ENCODE data around the gene MYO7A.

The MYO7A gene

DNA sequence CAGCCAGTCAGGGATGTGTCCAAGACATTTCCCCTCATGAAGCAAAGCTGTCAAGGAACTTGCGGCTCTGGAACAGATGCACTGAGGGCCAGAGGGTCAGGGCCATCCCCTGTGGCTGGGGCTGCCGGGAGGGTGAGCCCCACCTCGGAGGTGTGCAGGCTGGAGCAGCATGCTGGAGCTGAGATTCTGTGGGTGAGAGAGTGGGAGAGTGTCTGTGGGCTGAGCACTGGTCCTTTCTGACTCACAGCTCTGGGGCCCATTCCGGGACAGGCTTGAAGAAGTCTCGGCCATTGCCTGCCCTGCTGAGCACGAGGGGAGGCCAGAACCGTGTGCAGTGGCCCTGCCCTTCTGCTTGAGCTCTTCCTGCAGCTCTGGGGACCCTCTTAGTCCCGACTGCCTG lies 23.3 kb upstream of the MYO7A start:
- Histone ChIP-seq H3K36me3 (peaks cover 0 to 8% (median 0%) of the 10 kb centered on the region in 11 experiments; a peak in 1 of 22 replicates), H3K4me2 (0 out of 22 replicates have a peak overlapping the region, but pooled peaks of 1 of the 11 experiments have one; percentile 3), H3K27ac (no peak overlapping the region), H3K4me1 (peaks cover 33 to 80% (median 61%) of the 10 kb centered on the region in 10 experiments), H4K20me1 (peaks cover 0 to 41% (median 4%) of the 10 kb centered on the region in 11 experiments; a peak in 8 of 22 replicates), H3K9ac (no peak overlapping the region), H3K27me3 (peaks cover 0 to 3% (median 0%) of the 10 kb centered on the region in 11 experiments; a peak in 1 of 22 replicates), H3K9me3 (replicated peaks in 1 of 11) (peaks cover 0 to 6% (median 0%) of the 10 kb centered on the region in 11 experiments; a peak in 1 of 22 replicates), H3K4me3 (no peak overlapping the region)
- TF ChIP-seq Cebpa-rat (IDR thresholded peaks at IDR 0.05), result no peak

DNA sequence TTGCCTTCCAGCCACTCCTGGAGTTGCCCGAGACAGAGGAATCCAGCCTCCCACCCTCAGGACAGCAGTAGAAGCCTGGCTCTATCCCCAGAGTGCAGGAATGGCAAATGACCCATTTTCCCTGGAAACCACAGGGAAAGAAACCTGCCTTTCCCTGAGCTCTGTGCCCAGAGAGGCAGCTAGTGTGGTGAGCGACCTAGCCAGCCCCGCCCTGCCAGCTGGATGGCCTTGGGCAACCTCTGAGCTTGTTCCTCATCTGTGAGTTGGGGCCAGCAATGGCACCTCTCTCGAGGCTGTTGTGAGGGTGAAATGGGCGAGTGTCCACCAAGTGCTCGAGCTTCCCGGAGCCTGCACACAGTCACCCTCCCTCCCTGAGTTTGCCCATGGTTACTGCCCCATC lies 21.7 kb upstream of the MYO7A start:
- Histone ChIP-seq H3K4me1 (peaks cover 41 to 95% (median 75%) of the 10 kb centered on the region in 10 experiments), H3K27ac (0 out of 22 replicates have a peak overlapping the region, but pooled peaks of 1 of the 11 experiments have one; percentile 23), H3K9me3 (replicated peaks in 1 of 11) (no peaks in the 10 kb centered on the region), H3K4me3 (no peak overlapping the region), H3K9ac (no peak overlapping the region), H4K20me1 (peaks cover 0 to 47% (median 5%) of the 10 kb centered on the region in 11 experiments; a peak in 8 of 22 replicates), H3K27me3 (peaks cover 0 to 3% (median 0%) of the 10 kb centered on the region in 11 experiments; a peak in 1 of 22 replicates), H3K4me2 (peak overlapping the region; percentile 39 to 92 (median 79)), H3K36me3 (peaks cover 0 to 8% (median 0%) of the 10 kb centered on the region in 11 experiments; a peak in 1 of 22 replicates)
- TF ChIP-seq Cebpa-rat (IDR thresholded peaks at IDR 0.05), result no peak

GRCh38 chr11:77106759-77107158 lies 21.3 kb upstream of the MYO7A start:
- no peak for TF ChIP-seq Cebpa-rat (IDR thresholded peaks at IDR 0.05)
- Histone ChIP-seq H3K36me3 (peaks cover 0 to 8% (median 0%) of the 10 kb centered on the region in 11 experiments; a peak in 1 of 22 replicates), H3K9ac (peak overlapping the region in 3 of 11 experiments; percentile 15 to 39 (median 33); a peak in 1 of 22 replicates), H3K4me1 (peaks cover 41 to 93% (median 72%) of the 10 kb centered on the region in 10 experiments), H3K27me3 (peaks cover 0 to 3% (median 0%) of the 10 kb centered on the region in 11 experiments; a peak in 1 of 22 replicates), H3K9me3 (replicated peaks in 1 of 11) (no peaks in the 10 kb centered on the region), H4K20me1 (peaks cover 0 to 46% (median 5%) of the 10 kb centered on the region in 11 experiments; a peak in 8 of 22 replicates), H3K4me3 (no peak overlapping the region), H3K4me2 (peak overlapping the region; percentile 39 to 92 (median 79); a peak in 21 of 22 replicates), H3K27ac (peak overlapping the region in 3 of 11 experiments; percentile 18 to 26 (median 23); a peak in 1 of 22 replicates)

DNA sequence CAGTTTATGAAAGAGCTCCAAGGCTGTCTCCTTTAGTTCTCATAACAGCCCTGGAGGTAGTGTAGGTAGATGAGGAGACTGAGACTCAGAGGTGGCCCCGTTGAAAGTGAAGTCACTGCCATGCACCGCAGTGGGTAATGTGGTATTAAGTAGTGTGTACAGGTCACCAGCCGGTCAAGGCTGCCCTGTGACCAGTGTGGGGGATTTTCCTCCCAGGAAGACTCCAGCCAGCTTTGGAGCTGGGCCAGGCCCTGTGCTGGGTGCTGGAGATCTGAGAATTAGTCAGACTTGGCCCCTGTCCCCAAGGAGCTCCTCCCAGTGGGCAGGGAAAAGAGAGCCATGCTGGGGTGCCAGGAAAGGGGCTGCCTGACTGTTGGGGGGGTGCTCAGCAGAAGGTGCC lies 20.1 kb upstream of the MYO7A start:
- H3K27ac ChIP-seq, result peak overlapping the region in 1 of 11 experiments; percentile 36; a peak in 1 of 22 replicates
- no peak for TF ChIP-seq Cebpa-rat (IDR thresholded peaks at IDR 0.05)
- peaks cover 45 to 89% (median 63%) of the 10 kb centered on the region in 10 experiments for H3K4me1 ChIP-seq
- peaks cover 0 to 4% (median 0%) of the 10 kb centered on the region in 11 experiments; a peak in 1 of 22 replicates for H3K36me3 ChIP-seq
- no peak overlapping the region for H3K4me3 ChIP-seq
- H3K27me3 ChIP-seq, result peaks cover 0 to 3% (median 0%) of the 10 kb centered on the region in 11 experiments; a peak in 1 of 22 replicates
- H3K9me3 ChIP-seq (replicated peaks in 1 of 11), result no peaks in the 10 kb centered on the region
- H3K4me2 ChIP-seq, result peak overlapping the region; percentile 8 to 92 (median 79)
- peak overlapping the region in 1 of 11 experiments; percentile 16; a peak in 1 of 22 replicates for H3K9ac ChIP-seq
- H4K20me1 ChIP-seq, result peaks cover 0 to 34% (median 5%) of the 10 kb centered on the region in 11 experiments; a peak in 8 of 22 replicates

DNA sequence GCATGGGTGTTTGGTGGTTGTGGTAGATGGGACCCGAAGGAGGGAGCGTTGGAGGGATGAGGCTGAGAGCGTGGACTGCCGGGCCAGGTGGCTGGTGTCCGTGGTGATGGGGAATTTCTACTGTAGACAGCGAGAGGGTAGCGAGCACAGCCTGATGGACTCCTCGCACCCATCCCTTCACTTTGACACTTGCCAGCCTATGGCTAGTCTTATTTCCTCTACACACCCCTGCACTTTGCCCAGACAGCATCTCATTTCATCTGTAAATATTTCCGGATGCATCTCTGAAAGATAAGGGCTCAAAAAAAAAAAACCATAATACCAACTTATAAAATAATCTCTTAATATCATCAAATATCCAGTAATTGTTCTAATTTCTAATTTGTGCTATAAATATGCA lies 19.6 kb upstream of the MYO7A start:
- Histone ChIP-seq H3K4me3 (no peak overlapping the region), H3K27ac (no peak overlapping the region; a peak in 2 of 22 replicates), H3K4me2 (peak overlapping the region; percentile 8 to 92 (median 79)), H3K27me3 (peaks cover 0 to 3% (median 0%) of the 10 kb centered on the region in 11 experiments; a peak in 1 of 22 replicates), H3K9me3 (replicated peaks in 1 of 11) (no peaks in the 10 kb centered on the region), H3K9ac (0 out of 22 replicates have a peak overlapping the region, but pooled peaks of 1 of the 11 experiments have one; percentile 16), H4K20me1 (peaks cover 0 to 31% (median 5%) of the 10 kb centered on the region in 11 experiments; a peak in 8 of 22 replicates), H3K4me1 (peaks cover 50 to 89% (median 64%) of the 10 kb centered on the region in 10 experiments), H3K36me3 (no peaks in the 10 kb centered on the region)
- TF ChIP-seq Cebpa-rat (IDR thresholded peaks at IDR 0.05), result no peak

GRCh38 chr11:77109236-77110019 lies 18.6 kb upstream of the MYO7A start:
- TF ChIP-seq Cebpa-rat (IDR thresholded peaks at IDR 0.05), result no peak
- Histone ChIP-seq H3K4me3 (0 out of 20 replicates have a peak overlapping the region, but pooled peaks of 1 of the 10 experiments have one; percentile 1), H3K4me1 (peaks cover 50 to 80% (median 63%) of the 10 kb centered on the region in 10 experiments), H4K20me1 (peaks cover 0 to 29% (median 5%) of the 10 kb centered on the region in 11 experiments; a peak in 8 of 22 replicates), H3K9me3 (replicated peaks in 1 of 11) (no peaks in the 10 kb centered on the region), H3K9ac (peak overlapping the region in 3 of 11 experiments; percentile 18 to 44 (median 30); a peak in 7 of 22 replicates), H3K27me3 (peaks cover 0 to 3% (median 0%) of the 10 kb centered on the region in 11 experiments; a peak in 1 of 22 replicates), H3K36me3 (no peaks in the 10 kb centered on the region), H3K4me2 (peak overlapping the region; percentile 63 to 92 (median 84)), H3K27ac (peak overlapping the region in 4 of 11 experiments; percentile 13 to 47 (median 42); a peak in 7 of 22 replicates)

GRCh38 chr11:77110836-77111235 lies 17.2 kb upstream of the MYO7A start:
- Histone ChIP-seq H3K27me3 (peaks cover 0 to 3% (median 0%) of the 10 kb centered on the region in 11 experiments; a peak in 1 of 22 replicates), H3K4me3 (no peak overlapping the region), H3K4me2 (peak overlapping the region in 9 of 11 experiments; percentile 79 to 92 (median 85); a peak in 17 of 22 replicates), H3K4me1 (peaks cover 47 to 71% (median 60%) of the 10 kb centered on the region in 10 experiments), H4K20me1 (peaks cover 0 to 29% (median 5%) of the 10 kb centered on the region in 11 experiments; a peak in 8 of 22 replicates), H3K27ac (peak overlapping the region in 1 of 11 experiments; percentile 37; a peak in 1 of 22 replicates), H3K36me3 (no peaks in the 10 kb centered on the region), H3K9me3 (replicated peaks in 1 of 11) (no peaks in the 10 kb centered on the region), H3K9ac (0 out of 22 replicates have a peak overlapping the region, but pooled peaks of 1 of the 11 experiments have one; percentile 44)
- TF ChIP-seq Cebpa-rat (IDR thresholded peaks at IDR 0.05), result no peak

DNA sequence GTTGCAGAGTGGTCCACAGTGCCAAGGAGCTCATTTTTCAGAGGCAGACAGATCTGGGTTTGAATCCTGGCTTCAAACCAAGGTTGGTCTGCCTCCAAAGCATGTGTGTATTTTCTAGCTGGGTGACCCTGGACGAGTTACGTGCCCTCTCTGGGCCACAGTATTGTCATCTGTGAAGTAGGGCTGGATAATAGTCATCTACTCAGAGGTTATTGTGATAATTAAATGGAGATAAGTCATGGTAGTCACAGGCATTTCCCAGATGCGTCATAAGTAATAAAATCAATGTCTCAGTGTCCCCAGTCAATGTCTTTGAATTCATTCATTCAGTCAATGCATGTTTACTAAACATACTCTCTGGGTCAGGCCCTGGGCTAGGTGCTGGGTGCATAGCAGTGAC lies 16.8 kb upstream of the MYO7A start:
- Histone ChIP-seq H4K20me1 (peaks cover 0 to 29% (median 5%) of the 10 kb centered on the region in 11 experiments; a peak in 8 of 22 replicates), H3K9me3 (replicated peaks in 1 of 11) (no peaks in the 10 kb centered on the region), H3K4me1 (peaks cover 43 to 68% (median 58%) of the 10 kb centered on the region in 10 experiments), H3K36me3 (no peaks in the 10 kb centered on the region), H3K4me3 (no peak overlapping the region), H3K9ac (no peak overlapping the region), H3K27me3 (peaks cover 0 to 3% (median 0%) of the 10 kb centered on the region in 11 experiments; a peak in 1 of 22 replicates), H3K4me2 (peak overlapping the region in 7 of 11 experiments; percentile 79 to 92 (median 90); a peak in 12 of 22 replicates), H3K27ac (no peak overlapping the region)
- no peak for TF ChIP-seq Cebpa-rat (IDR thresholded peaks at IDR 0.05)

Data from BLaER1 treated with 17β-estradiol and CSF1 and Interleukin-3, amounts not matched to agents 10 nM and 100 nM (cell line).